ENCODE results near the gene NCF4.

The NCF4 gene

DNA sequence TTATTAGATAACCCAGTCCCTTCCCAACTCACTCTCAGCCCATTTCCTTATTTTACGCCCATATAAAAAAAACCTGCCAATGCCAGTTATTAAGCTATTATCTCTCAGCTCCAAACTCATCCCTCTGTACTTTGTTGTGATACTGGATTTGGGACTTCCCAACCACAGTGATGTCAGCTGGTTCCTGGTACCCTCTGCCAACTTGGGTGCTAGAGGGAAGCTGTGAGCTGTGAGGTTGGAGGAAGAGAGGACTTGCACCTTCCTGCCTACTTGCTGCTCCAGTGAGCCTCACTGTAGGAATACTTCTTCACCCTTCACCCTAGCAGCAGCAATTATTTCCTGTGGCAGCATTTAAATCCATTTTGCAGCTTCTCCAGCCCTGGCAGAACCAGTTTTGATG is 33.5 kb downstream of the NCF4 start:
- DNase-seq (ENCODE audit: low spot score), result no peak

GRCh38 chr22:36897611-36898010 is 36.8 kb downstream of the NCF4 start:
- DNase-seq (ENCODE audit: low spot score), result no peak

DNA sequence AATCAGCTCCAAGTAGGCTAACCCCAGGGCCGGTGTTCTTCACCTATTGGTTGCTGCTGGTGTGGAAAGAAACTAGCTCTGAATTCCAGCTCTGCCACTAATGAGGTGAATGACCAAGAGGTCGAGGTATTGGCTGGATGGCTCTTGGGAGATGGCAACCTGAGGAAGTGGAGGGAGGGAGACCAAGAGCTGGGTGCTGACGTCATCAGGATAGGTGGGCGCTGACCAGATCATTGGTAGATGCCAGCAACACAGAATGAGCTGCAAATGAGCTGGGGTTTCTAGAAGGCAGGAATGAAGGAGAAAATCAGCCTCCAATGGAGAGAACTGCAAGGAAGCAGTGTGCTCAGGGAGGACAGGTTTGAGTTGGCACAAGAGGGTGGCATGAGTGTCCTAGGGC is 37.9 kb downstream of the NCF4 start:
- DNase-seq (ENCODE audit: low spot score), result no peak

- DNase-seq (ENCODE audit: low spot score), result no peak
These were observed 38.7 kb downstream of the NCF4 start for GRCh38 chr22:36899498-36899897.

DNA sequence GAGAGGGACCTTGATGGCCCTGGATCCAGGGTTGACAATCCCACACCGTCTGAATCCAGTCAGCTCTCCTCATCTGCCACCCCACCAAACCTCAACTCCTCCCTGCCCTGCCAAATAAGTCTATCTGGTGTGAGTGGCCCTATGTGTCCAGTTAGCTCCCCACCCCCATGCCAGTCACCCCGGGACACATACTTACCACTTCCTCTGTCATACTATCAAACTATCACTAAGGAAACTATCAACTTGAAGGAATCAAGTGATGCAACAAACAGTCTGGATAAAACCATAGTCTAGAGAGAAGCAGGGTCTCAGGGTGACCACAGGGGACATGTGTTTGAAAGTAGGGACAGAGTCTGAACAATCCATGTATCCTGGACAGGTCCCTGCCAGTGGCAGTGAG is 39.4 kb downstream of the NCF4 start:
- DNase-seq (ENCODE audit: low spot score), result no peak

DNA sequence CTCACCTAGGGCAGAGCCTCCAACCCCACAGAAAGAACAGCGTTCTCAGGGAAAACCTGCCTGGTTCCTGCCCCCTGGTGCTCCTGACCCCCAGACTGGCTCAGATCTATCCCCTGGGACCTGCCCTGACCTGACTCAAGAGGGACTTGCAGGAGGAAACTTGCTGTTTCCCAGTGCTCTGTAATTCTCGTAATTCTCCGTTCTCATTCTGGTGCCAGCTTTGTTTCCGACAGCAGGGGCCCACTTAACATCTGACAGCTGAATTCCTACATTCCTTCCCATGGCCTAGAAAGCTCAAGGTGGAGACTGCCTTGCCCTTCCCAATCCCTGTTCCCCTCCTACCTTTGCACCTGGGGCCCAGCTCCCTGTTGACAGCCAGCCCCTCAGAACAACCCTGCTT is 40.1 kb downstream of the NCF4 start:
- DNase-seq (ENCODE audit: low spot score), result no peak

DNA sequence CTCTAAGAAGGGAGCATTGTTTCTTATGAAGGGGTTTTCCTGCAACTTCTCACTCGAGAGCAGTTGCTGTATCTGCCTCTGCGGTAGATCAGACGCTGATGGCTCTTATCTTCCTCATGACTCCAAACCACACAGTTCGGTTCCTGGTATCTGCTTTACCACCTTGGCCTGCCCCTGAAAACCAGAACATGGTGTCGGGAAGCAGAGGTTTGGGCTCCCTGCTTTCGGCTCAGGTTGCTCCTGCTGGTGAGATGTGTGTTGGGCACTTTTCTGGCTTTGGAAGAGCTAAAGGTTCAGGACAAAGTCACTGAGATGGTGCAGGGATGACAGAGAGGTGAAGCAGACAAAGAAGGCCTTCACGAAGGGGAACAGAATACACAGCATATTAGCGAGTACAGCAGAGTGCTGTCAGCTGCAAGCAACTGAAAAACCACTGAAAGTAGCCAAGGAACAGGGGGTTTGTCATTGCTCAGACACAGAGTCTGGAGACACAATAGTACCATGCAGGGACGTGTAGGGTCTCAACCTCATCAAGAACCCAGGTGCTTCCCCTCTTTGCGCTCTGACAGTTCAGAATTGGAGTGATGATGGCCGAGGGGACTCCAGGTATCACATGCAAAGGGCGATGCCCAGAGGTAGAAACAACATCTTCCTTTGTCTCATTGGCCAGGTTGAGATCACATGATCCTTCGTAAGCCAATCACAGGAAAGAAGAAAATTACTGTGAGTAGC is 40.8 kb downstream of the NCF4 start:
- DNase-seq (ENCODE audit: low spot score), result no peak

GRCh38 chr22:36902143-36902926 is 41.5 kb downstream of the NCF4 start:
- no peak for DNase-seq (ENCODE audit: low spot score)

DNA sequence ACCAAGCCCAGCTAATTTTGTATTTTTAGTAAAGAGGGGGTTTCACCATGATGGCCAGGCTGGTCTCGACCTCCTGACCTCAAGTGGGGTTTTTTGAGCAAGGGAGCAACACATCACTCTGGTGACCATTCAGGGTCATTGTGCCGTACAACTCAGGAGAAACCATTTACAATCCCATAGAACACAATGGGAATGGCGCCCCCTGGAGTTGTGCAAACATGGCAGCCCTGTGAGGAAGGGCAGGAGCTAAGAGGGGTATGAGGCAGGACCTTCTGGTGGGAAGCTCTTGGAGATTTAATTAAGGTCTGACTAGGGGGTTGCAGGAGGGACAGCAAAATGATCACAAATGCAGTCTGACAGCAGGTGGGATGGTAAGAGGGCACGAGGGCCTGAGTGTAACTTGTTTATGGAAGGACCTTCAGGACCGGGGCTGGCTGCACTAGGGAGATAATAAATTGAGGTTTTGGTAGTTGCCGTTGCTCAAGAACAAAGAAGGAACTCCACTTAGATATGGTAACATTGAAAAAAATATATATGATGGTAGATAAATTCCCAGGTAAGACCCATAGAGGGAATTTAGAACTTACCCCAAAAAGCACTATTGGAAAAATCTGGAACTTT is 43.6 kb downstream of the NCF4 start:
- no peak for DNase-seq (ENCODE audit: low spot score)

DNA sequence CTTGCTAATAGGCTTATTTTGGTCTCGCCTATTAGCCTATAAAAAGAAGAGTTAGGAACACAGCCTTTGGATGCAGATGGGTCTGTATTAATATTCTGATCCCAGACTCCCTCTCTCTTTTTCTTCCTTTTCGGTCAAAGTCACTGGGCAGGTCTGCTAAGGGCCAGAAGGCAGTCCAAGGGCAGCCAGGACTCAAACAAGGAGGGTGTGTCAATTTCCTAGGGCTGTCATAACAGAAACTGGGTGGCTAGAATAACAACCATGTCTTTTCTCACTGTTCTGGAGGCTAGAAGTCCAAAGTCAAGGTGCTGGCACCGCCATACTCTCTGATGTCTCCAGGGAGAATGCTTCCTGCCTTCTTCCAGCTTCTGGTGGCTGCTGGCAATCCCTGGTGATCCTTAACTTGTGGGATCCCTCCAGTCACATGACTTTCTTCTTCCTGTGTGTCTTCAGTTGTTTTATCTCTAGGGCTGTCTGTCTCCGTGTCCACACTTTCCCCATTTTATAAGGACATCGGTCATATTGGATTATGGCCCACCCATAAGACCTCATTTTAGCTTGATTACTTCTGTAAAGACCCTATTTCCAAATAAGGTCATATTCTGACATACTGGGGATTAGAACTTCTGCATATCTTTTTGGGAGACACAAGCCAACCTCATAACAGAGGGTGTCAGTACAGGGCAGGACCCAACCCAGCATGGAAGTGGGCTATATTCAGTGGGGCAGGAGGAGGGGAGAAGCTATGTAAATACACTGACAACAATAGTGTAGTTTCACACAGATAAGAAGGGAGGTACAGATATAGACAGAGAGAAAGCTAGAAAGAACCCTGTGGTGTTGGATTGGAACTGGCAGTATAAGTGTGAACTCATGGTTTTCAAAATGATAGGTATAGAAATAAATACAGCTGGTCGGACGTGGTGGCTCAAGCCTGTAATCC is 46.7 kb downstream of the NCF4 start:
- no peak for DNase-seq (ENCODE audit: low spot score)

GRCh38 chr22:36910461-36910860 is 49.7 kb downstream of the NCF4 start:
- DNase-seq (ENCODE audit: low spot score), result no peak

DNA sequence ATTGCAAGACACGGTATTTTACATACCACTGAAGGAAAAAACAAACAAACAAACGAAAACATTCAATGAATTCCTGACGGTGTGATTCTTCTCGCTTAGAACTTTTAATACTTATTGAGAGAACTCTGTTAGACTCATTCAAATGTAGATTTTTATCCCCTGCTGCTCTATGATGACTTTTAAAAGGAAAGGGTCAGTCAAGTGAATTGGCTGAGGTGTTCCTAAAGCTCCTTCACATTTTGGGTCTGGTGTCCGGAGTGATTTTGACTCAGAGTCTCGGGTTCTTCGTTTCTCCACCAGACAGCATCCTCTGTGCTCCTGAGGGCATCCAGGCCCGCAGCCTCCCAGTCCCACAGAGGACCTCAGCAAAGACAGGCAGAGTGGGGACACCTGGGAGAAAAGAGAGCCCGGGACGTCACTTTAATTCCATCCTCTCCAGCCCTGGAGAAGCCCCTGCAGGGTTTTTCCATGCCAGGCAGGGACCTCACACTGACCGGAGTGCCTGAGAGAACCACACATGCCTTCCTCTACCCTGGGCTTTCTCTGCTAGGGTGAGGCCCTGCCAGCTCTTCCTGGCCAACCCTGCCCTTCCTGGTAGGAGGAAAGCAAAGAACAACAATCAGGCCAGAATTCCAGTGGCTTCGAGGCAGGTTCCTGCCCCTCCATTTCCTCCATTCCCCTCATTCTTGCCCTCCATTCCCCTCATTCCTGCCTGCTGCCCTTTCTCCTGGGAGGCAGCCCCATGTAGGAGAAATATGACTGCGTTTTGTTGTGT is 51.3 kb downstream of the NCF4 start:
- no peak for DNase-seq (ENCODE audit: low spot score)

DNA sequence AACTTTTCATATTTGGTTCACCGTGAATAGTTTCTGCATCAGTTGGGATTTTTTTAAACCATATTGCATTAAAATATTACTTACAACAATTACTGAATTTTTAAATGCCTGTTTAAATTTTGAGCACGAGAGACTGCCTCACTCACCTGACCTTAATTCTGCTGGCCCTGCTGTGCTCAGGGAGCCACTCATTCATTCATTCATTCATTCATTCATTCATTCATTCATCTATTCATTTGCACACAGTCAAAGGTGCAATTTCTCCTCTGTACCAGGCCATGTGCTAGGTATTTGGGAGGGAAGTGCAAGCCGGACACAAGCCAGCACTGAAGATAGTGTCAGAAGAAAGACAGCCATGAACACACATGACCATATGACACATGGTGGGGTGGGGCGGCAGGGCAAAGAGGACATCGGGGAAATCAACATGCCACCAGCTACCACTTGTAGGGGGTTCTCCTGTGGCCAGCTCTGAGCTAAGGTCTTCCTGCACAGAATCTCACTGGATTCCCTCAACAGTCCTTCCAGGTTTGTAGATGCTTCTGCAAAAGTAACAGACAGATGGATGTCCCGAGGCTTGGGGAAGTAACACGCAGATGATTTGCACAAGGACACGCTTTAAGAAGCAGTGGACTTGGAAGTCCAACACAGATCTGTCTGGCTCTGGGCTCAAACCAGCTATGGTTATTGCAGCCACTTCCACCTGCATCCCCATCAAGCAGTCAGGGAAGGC is 52.1 kb downstream of the NCF4 start:
- no peak for DNase-seq (ENCODE audit: low spot score)

DNA sequence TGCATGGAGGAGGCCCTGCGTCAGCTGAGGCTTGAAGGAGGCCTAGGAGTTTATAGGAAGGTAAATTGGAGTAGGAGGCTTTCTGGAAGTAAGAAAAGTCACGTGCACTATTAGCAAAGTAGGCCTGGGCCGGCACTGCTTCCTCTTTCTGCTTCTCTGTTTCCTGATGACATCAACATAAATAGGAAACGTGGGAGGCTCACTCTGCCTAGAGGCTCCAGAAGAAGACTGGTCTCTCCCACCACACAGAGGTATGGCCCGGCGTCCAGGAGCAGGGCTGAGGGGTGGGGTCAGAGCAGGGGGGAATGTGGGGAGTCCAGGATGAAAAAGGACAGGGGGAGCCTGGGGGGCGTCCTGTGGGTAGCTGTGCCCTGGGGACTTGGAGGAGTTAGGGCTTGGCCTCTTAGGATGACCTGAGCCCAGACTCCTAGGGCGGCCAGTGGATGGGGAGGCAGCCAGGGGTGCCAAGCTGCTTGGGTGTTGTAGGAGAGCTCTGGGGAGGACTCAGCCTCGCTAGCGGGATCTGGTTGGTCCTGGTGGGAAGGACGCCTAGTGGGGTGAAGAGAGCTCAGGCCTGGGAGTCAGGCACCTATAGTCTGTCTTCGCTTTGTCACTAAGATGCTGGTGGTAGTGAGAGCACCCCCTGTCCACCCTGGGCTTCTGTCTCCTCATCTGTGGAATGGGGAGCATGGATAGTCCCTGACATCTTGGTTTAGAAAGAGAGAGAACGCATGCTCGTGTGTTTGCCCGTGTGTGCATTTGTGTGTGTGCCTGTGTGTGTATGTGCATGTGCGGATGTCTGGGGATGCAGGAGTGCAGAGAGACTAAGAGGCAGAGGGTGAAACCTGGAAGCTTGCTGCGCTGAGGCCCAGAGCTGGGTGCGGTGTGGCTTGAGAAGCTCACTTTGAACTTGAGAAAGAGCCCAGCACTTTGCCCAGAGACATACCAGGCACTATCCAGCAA is 52.9 kb downstream of the NCF4 start, which contains the start of gene CSF2RB:
CSF2RB (plus strand) TSS at position 202 of the 963 bp plus-strand sequence. CDS start 8,580 bp downstream, outside the sequence.
- no peak for DNase-seq (ENCODE audit: low spot score)

DNA sequence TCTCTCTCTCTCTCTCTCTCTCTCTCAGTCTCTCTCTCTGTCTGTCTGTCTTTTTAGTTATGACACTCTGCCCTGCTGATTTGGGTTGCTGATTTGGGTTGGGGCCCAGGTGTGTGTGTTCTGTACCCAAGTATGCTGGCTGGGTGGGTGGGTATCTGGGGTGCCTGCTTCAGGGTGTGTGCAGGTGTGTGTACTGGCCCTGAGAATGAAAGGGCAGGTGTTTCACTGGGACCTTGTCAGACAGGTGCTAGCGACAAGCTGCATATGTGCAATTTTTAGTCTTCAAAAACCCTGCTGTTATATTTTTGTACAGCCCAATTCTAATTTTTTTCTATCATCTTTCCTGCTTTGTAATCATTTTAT is 53.6 kb downstream of the NCF4 start:
- DNase-seq (ENCODE audit: low spot score), result no peak

- DNase-seq (ENCODE audit: low spot score), result no peak
These were observed 55.2 kb downstream of the NCF4 start for GRCh38 chr22:36916034-36916433.

DNA sequence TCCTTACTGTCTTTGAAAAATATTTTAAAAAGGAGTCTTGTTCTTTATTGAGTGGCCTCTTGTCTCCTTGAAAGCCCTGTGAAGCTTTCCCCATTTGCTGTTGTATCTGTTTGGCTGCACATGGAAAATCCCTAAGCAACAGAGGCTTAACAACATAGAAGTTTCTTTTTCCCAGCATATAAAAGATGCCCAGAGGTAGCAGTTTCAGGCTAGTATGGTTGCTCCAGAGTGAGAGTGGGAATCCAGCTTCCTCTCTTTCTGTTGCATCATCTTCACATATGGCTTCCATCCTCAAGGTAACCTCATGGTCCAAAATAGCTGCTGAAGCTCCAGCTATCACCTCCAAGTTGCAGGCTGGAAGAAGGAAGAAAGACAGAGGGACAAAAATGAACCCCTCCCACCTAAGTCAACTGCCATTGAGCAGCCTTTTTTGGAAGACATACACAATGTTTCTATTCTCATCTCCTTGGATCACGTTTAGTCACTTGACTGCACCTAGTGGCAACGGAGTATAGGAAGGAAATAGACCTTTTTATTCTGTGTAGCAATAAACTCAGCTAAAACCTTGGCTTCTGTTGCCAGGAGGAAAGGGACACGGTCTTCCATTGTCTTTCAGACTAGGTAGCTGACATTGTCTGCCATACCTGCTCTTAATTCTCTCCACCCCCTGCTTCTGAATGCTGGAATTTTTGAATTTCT is 57.9 kb downstream of the NCF4 start:
- DNase-seq (ENCODE audit: low spot score), result no peak

GRCh38 chr22:36921309-36922104 is 60.7 kb downstream of the NCF4 start:
- DNase-seq (ENCODE audit: low spot score), result no peak

Data from left forelimb (tissue), 1 donor.